UCSD-AML1 (cell line): Measurements from ENCODE around the gene FSTL5.

Source experiments
- DNase-seq: peaks from one replicate; lab custom pipeline; 2025; ENCODE audit not compliant: unreplicated experiment; lab: John Stamatoyannopoulos, UW

FSTL5 gene

GRCh38 chr4:161949946-161950725, 213.7 kb downstream of the FSTL5 start:
- DNase-seq: no peak

GRCh38 chr4:161948026-161948770, 215.6 kb downstream of the FSTL5 start:
- no peak for DNase-seq

- DNase-seq: no peak
Measured at GRCh38 chr4:161937596-161937995, 226.2 kb downstream of the FSTL5 start.

GRCh38 chr4:161936625-161937550, 226.9 kb downstream of the FSTL5 start:
- DNase-seq: no peak

- no peak for DNase-seq
Measured at GRCh38 chr4:161931089-161931488, 232.7 kb downstream of the FSTL5 start.

GRCh38 chr4:161929956-161930355, 233.8 kb downstream of the FSTL5 start:
- no peak for DNase-seq

- DNase-seq: no peak
Measured at GRCh38 chr4:161926033-161926828, 237.6 kb downstream of the FSTL5 start.

- DNase-seq: no peak
Measured at GRCh38 chr4:161920304-161921052, 243.3 kb downstream of the FSTL5 start.

GRCh38 chr4:161919442-161920220, 244.2 kb downstream of the FSTL5 start:
- no peak for DNase-seq

GRCh38 chr4:161916035-161916434, 247.8 kb downstream of the FSTL5 start:
- no peak for DNase-seq

- no peak for DNase-seq
Measured at GRCh38 chr4:161907590-161907955, 256.2 kb downstream of the FSTL5 start.

- DNase-seq: no peak
Measured at GRCh38 chr4:161906836-161907589, 256.8 kb downstream of the FSTL5 start.

- DNase-seq: no peak
Measured at GRCh38 chr4:161900110-161900509, 263.7 kb downstream of the FSTL5 start.

GRCh38 chr4:161894493-161895167, 269.2 kb downstream of the FSTL5 start:
- no peak for DNase-seq

GRCh38 chr4:161894014-161894413, 269.8 kb downstream of the FSTL5 start:
- no peak for DNase-seq

- DNase-seq: no peak
Measured at GRCh38 chr4:161893566-161893965, 270.2 kb downstream of the FSTL5 start.

- DNase-seq: no peak
Measured at GRCh38 chr4:161892951-161893350, 270.8 kb downstream of the FSTL5 start.

- DNase-seq: no peak
Measured at GRCh38 chr4:161883157-161883556, 280.6 kb downstream of the FSTL5 start.
